ENCODE results near the gene MINDY2.
"Not testable (repeated sequence)": the region's sequence is repeated elsewhere in the genome, so short reads cannot be mapped to it uniquely, and the experiment has no call there.

Gene MINDY2

GRCh38 chr15:58833681-58834426, 62.8 kb downstream of the MINDY2 start:
- DNase-seq, result not testable (repeated sequence)

GRCh38 chr15:58839485-58839884, 68.4 kb downstream of the MINDY2 start:
- no peak for DNase-seq

- DNase-seq, result no peak
Measured at GRCh38 chr15:58840048-58840447, 68.9 kb downstream of the MINDY2 start.

GRCh38 chr15:58842713-58843396, 71.8 kb downstream of the MINDY2 start:
- DNase-seq, result no peak

- not testable (repeated sequence) for DNase-seq
Measured at GRCh38 chr15:58851205-58851604, 80.1 kb downstream of the MINDY2 start.

- no peak for DNase-seq
Measured at GRCh38 chr15:58852347-58852746, 81.2 kb downstream of the MINDY2 start.

GRCh38 chr15:58854593-58854992, 83.5 kb downstream of the MINDY2 start:
- no peak for DNase-seq

- DNase-seq, result no peak
Measured at GRCh38 chr15:58856086-58856485, 85.0 kb downstream of the MINDY2 start.

GRCh38 chr15:58856621-58857020, 85.5 kb downstream of the MINDY2 start:
- not testable (repeated sequence) for DNase-seq

GRCh38 chr15:58862326-58862725, 91.2 kb downstream of the MINDY2 start:
- no peak for DNase-seq

GRCh38 chr15:58864602-58865424, 93.7 kb downstream of the MINDY2 start:
- peak in 2 of 5 donors; percentile 13 to 14 for DNase-seq

- DNase-seq, result no peak
Measured at GRCh38 chr15:58865425-58865880, 94.4 kb downstream of the MINDY2 start.

- no peak for DNase-seq
Measured at GRCh38 chr15:58867926-58868325, 96.8 kb downstream of the MINDY2 start.

- no peak for DNase-seq
Measured at GRCh38 chr15:58870451-58870850, 99.3 kb downstream of the MINDY2 start.

- DNase-seq, result no peak
Measured at GRCh38 chr15:58873267-58873666, 102.2 kb downstream of the MINDY2 start.

- DNase-seq, result no peak
Measured at GRCh38 chr15:58875343-58875742, 104.2 kb downstream of the MINDY2 start.

GRCh38 chr15:58876306-58877106, 105.4 kb downstream of the MINDY2 start:
- no peak for DNase-seq

GRCh38 chr15:58877999-58878825, 107.1 kb downstream of the MINDY2 start:
- no peak for DNase-seq

- no peak for DNase-seq
Measured at GRCh38 chr15:58880320-58880719, 109.2 kb downstream of the MINDY2 start.

GRCh38 chr15:58882243-58882642, 111.1 kb downstream of the MINDY2 start:
- DNase-seq, result no peak

- not testable (repeated sequence) for DNase-seq
Measured at GRCh38 chr15:58883926-58884325, 112.8 kb downstream of the MINDY2 start.
